Ishikawa (cell line): Measurements from ENCODE around the gene MMP11.

ENCODE experiments used
- CEBPB ChIP-seq: IDR thresholded peaks from 2 replicates; pipeline ENCODE4 v1.6.1; 2012
- CREB1 ChIP-seq: IDR thresholded peaks from 2 replicates; pipeline ENCODE4 v1.6.1; 2012; ENCODE audit warnings: low read depth
- EGR1 ChIP-seq: IDR thresholded peaks from 2 replicates; pipeline ENCODE4 v1.6.1; 2012
- EP300 ChIP-seq: IDR thresholded peaks from 2 replicates; pipeline ENCODE4 v1.6.1; 2012; ENCODE audit warnings: borderline replicate concordance
- FOXM1 ChIP-seq: IDR thresholded peaks from 2 replicates; pipeline ENCODE4 v1.6.1; 2012; ENCODE audit warnings: low read depth, borderline replicate concordance
- MAX ChIP-seq: IDR thresholded peaks from 2 replicates; pipeline ENCODE4 v1.6.1; 2012
- NFIC ChIP-seq: IDR thresholded peaks from 2 replicates; pipeline ENCODE4 v1.6.1; 2012
- RAD21 ChIP-seq: IDR thresholded peaks from 2 replicates; pipeline ENCODE4 v1.6.1; 2012; ENCODE audit warnings: low read depth
- TAF1 ChIP-seq: IDR thresholded peaks from 2 replicates; pipeline ENCODE4 v1.6.1; 2012; ENCODE audit warnings: low read depth, mild to moderate bottlenecking
- TCF12 ChIP-seq: IDR thresholded peaks from 2 replicates; pipeline ENCODE4 v1.6.1; 2012; ENCODE audit warnings: low read depth
- TEAD4 ChIP-seq: IDR thresholded peaks from 2 replicates; pipeline ENCODE4 v1.6.1; 2012
- USF1 ChIP-seq: IDR thresholded peaks from 2 replicates; pipeline ENCODE4 v1.6.1; 2012
- YY1 ChIP-seq: IDR thresholded peaks from 2 replicates; pipeline ENCODE4 v1.6.1; 2012; ENCODE audit warnings: low read depth
- ZBTB7A ChIP-seq: IDR thresholded peaks from 2 replicates; pipeline ENCODE4 v1.6.1; 2012; ENCODE audit warnings: low read depth
- TF ChIP-seq, protein P1 (sequence below): IDR thresholded peaks from 2 replicates; pipeline ENCODE4 v1.6.1; 2012; ENCODE audit warnings: low read depth, mild to moderate bottlenecking

Gene MMP11

GRCh38 chr22:23791738-23792645 lies 19.3 kb downstream of the MMP11 start:
- TF ChIP-seq TEAD4 (no peak), FOXM1 (no peak), EP300 (no peak), USF1 (no peak), NFIC (no peak)

- no peak for TF ChIP-seq MAX
- TF ChIP-seq, protein P1, sequence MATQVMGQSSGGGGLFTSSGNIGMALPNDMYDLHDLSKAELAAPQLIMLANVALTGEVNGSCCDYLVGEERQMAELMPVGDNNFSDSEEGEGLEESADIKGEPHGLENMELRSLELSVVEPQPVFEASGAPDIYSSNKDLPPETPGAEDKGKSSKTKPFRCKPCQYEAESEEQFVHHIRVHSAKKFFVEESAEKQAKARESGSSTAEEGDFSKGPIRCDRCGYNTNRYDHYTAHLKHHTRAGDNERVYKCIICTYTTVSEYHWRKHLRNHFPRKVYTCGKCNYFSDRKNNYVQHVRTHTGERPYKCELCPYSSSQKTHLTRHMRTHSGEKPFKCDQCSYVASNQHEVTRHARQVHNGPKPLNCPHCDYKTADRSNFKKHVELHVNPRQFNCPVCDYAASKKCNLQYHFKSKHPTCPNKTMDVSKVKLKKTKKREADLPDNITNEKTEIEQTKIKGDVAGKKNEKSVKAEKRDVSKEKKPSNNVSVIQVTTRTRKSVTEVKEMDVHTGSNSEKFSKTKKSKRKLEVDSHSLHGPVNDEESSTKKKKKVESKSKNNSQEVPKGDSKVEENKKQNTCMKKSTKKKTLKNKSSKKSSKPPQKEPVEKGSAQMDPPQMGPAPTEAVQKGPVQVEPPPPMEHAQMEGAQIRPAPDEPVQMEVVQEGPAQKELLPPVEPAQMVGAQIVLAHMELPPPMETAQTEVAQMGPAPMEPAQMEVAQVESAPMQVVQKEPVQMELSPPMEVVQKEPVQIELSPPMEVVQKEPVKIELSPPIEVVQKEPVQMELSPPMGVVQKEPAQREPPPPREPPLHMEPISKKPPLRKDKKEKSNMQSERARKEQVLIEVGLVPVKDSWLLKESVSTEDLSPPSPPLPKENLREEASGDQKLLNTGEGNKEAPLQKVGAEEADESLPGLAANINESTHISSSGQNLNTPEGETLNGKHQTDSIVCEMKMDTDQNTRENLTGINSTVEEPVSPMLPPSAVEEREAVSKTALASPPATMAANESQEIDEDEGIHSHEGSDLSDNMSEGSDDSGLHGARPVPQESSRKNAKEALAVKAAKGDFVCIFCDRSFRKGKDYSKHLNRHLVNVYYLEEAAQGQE = no peak
- TF ChIP-seq CREB1 = no peak
- no peak for TF ChIP-seq RAD21
- no peak for TF ChIP-seq FOXM1
- no peak for TF ChIP-seq EGR1
Observed at GRCh38 chr22:23793326-23793725, 20.7 kb downstream of the MMP11 start.

DNA sequence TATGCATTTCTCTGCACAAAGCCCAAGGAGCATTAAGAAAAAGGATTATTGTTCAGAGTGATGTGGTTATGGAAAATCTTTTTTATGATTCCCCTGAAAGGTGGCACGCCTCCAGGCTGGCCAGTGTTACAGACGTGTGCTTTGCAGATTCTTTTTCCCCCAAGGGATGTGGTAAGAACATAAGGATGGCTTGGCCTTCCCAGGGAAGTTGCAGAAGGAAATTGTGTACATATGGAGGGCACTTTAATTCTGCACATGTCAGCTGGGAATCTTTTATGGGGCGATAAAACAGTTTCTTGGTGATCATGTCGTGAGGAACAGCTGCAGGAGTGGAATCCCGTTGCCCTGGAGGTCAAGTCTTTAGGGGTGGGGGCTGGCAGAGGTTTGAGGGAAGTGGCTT lies 23.8 kb downstream of the MMP11 start:
- TF ChIP-seq RAD21 (no peak), TAF1 (no peak), TCF12 (no peak), TEAD4 (no peak), EGR1 (no peak), YY1 (no peak), FOXM1 (no peak), EP300 (no peak), NFIC (no peak), ZBTB7A (no peak)

- no peak for TF ChIP-seq NFIC
Observed at GRCh38 chr22:23800297-23801237, 27.9 kb downstream of the MMP11 start.

DNA sequence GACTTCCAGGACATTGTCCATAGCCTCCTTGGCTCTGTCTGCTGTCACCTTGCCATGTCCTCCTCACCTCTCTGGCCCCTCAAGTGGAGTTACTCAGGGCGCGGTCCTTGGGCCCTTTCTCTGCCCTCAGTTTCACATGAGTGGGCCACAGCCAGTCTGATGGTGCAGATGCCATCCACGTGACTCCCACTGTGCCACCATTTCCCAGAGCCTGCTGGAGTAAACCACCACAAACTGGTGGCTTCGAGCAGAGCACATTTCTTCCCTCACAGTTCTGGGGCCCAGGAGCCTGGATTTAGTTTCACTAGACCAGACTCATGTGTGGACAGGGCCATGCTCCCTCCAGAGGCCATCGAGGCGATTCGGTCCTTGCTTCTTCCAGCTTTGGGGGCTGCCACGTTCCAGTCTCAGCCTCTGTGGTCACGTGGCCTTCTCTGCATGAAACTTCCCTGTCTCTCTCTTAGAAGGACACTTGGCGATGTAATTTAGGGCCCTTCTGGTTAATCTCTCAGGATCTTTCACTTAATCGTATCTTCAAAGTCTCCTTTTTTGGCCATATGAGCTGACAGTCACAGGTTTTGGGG lies 28.7 kb downstream of the MMP11 start:
- TF ChIP-seq NFIC = no peak
- no peak for TF ChIP-seq EGR1
- no peak for TF ChIP-seq USF1

DNA sequence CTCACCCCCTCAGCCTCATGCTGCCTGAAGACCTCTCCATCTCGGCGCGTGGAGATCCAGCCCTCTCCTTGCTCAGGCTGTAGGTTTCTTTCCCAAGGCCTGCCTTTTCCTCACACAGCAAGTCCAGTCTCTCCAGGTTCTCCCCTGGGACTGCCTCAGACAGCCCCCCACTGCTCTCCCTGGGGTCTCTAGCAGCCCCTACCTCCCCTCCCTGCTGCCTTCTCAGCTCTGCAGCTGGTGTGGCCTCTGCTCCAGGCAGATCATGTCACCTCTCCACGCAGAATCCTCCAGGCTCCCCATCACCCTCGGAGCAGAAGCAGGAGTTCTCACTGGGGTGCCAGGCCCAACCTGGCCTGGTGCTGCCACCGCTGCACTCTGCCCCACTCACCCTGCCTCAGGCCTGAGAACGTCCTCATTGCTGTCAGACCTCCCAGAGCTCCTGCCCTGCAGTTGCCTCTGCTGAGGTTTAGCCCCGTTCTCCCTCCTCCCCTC lies 29.3 kb downstream of the MMP11 start:
- TF ChIP-seq ZBTB7A = no peak
- TF ChIP-seq TAF1 = no peak
- TF ChIP-seq EP300 = no peak
- TF ChIP-seq YY1 = no peak
- TF ChIP-seq TEAD4 = no peak
- no peak for TF ChIP-seq EGR1
- no peak for TF ChIP-seq USF1
- no peak for TF ChIP-seq MAX
- no peak for TF ChIP-seq CEBPB
- TF ChIP-seq FOXM1 = no peak
- no peak for TF ChIP-seq TCF12
- no peak for TF ChIP-seq RAD21
- TF ChIP-seq, protein P1 = no peak
- no peak for TF ChIP-seq NFIC
